Astrocyte of the cerebellum (primary cell): ENCODE results near the gene PRM3.

ENCODE experiments used
- DNase-seq: peaks from one replicate; pipeline ENCODE4 v3.0.0-alpha.2; 2011; ENCODE audit warnings: low read depth
- H3K4me3 ChIP-seq: 2 replicates; pipeline ENCODE4 v1.5.1; 2011; ENCODE audit warnings: mild to moderate bottlenecking, low read depth, low read length, moderate library complexity
- CTCF ChIP-seq: IDR thresholded peaks from 2 replicates; pipeline ENCODE4 v1.5.1; 2012; ENCODE audit warnings: low read length, low read depth, moderate library complexity, mild to moderate bottlenecking; ENCODE audit errors: missing control alignments
- in situ Hi-C: cut with HindIII; loops from 2 replicates; pipeline ENCODE4 v1.10.0; 2017; ENCODE audit warnings: low sequenced_read_pairs

Gene PRM3

GRCh38 chr16:11272921-11273720 is at the start of gene PRM3:
TSS of gene PRM3 (minus strand) at chr16:11273629. CDS start at chr16:11273595, 34 bp downstream.
- TF ChIP-seq CTCF: no peak
- DNase-seq: no peak
- no peak within 1 kb of the TSS for H3K4me3 ChIP-seq
- in situ Hi-C loops: no loop called here

- in situ Hi-C loops: no loop called here
- H3K4me3 ChIP-seq: no peak overlapping the region
- no peak for TF ChIP-seq CTCF
- no peak for DNase-seq
Measured at GRCh38 chr16:11322823-11323222, 49.4 kb upstream of the PRM3 start.

- no peak overlapping the region for H3K4me3 ChIP-seq
- no peak for DNase-seq
- no peak for TF ChIP-seq CTCF
- in situ Hi-C loops: no loop called here
Measured at GRCh38 chr16:11321662-11322061, 48.2 kb upstream of the PRM3 start.

GRCh38 chr16:11320170-11320569 is 46.7 kb upstream of the PRM3 start:
- no peak for DNase-seq
- in situ Hi-C loops: no loop called here
- no peak overlapping the region for H3K4me3 ChIP-seq
- no peak for TF ChIP-seq CTCF

- no peak for DNase-seq
- no peak overlapping the region for H3K4me3 ChIP-seq
- in situ Hi-C loops: no loop called here
- TF ChIP-seq CTCF: no peak
Measured at GRCh38 chr16:11319529-11320146, 46.2 kb upstream of the PRM3 start.

- TF ChIP-seq CTCF: no peak
- no peak for DNase-seq
- no peak overlapping the region for H3K4me3 ChIP-seq
- in situ Hi-C loops: no loop called here
Measured at GRCh38 chr16:11318817-11319216, 45.4 kb upstream of the PRM3 start.
